NCI-H2107 treated with DMSO at 0.1 percent for 48 hours (cell line): ENCODE results near the gene TCERG1L.

Experiments
- DNase-seq: peaks from one replicate; lab custom pipeline; 2025; ENCODE audit not compliant: unreplicated experiment; lab: John Stamatoyannopoulos, UW

Gene TCERG1L

DNA sequence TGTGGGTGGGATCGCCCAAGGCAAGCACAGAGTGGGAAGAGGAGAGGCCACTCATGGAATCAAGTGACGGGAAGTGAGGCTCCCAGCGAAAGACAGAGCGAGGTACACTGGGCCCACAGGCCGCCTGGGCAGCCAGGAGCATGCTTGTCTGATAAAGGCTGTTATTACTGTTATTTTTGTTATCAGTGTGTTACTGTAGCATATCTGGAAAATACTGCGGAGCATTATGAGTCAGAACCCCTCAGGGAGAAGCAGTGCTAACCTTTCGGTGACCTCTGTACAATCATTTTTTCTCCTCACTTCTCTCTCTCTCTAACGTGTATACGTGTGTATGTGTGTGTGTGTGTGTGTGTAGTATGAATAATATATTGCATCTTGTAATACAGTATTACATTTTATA is 3.8 kb upstream of the TCERG1L start:
- DNase-seq: no peak

DNA sequence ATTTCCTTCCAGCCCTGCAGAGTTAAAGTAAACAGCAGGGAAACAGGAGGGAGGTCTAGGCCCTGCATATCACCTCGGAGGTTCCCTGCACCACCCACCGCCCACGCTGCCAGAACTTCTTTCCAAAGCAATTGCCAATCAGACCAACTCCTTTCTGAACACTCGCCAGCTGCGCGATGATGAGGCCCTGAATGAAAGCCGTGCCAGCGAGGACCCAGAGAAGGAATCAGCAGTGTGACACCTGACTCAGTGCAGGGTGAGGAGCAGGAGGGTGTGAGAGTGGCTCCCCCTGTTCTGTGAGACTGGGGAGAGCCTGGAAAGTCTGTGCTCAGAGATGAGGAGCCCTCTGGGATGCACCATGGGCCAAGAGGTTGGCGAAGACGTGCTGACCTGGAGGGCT is 3.3 kb upstream of the TCERG1L start:
- DNase-seq: no peak

DNA sequence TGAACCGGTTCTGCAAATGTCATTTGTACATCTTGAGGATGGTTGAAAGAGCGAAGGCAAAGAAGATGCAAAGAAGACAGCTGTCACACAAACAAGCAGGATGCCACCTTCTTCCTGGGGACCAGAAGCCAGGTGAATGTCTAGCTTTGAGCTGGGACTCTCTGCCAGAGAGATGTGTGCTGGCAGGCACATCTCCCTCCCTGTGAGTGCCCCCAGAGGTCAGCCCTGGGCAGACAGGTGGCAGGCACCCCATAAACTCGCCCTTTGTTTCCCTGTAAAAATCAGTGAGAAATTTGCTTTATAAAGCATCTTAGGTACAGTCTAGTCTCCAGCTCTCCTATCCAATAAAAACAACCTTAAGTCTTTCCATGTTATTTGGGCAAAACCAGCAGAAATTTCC is 2.6 kb upstream of the TCERG1L start:
- no peak for DNase-seq

DNA sequence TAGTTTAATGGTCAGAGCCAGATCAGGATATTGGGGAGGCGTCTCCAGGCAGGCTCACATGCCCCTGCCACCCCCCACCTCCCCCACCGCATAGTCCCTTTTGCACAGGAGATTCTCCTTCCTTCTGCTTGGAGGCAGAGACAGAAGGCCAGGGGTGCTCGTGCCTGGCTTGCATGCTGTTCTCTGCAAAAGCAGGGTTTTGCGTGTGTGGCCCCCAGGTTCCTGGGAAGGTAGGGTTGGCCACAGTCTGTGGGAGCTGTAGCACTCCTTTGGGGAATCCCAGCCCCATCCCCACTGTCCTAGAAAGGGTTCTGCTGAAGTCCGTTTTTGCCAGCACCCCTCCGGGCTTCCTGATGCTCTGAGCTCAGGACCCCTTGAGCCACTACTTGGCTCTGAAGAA is 1.9 kb upstream of the TCERG1L start:
- no peak for DNase-seq

DNA sequence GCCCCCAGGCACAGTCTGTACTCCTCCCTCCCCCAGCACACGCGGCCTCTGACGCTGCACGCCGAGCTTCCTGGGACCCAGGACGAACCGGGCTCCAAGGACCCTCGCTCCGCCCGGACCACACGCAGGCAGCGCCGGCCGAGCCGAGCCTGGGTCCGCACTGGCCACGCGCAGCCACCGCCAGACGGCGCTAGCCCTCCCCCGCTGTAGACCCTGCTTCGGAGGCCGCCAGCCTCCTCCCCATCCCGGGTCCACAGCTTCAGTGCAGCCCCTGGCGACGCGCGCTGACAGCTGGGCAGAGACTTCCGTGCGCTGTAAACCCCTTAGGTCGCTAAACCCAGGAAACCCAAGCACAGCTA is 936 bp upstream of the TCERG1L start:
- DNase-seq: peak; percentile 15

DNA sequence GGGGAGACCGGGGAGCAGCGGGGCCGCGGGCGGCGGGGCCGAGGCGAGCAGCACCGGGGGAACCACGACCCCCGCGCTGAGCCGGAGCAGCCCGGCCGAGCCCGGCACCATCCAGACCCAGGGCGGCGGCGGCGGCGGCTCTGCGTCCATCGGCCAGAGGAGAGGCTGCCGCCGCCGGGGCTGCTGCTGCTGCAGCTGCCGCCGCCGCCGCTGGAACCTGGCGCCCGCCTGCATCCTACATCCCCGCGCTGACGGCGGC is 190 bp downstream of the TCERG1L start:
- no peak for DNase-seq

DNA sequence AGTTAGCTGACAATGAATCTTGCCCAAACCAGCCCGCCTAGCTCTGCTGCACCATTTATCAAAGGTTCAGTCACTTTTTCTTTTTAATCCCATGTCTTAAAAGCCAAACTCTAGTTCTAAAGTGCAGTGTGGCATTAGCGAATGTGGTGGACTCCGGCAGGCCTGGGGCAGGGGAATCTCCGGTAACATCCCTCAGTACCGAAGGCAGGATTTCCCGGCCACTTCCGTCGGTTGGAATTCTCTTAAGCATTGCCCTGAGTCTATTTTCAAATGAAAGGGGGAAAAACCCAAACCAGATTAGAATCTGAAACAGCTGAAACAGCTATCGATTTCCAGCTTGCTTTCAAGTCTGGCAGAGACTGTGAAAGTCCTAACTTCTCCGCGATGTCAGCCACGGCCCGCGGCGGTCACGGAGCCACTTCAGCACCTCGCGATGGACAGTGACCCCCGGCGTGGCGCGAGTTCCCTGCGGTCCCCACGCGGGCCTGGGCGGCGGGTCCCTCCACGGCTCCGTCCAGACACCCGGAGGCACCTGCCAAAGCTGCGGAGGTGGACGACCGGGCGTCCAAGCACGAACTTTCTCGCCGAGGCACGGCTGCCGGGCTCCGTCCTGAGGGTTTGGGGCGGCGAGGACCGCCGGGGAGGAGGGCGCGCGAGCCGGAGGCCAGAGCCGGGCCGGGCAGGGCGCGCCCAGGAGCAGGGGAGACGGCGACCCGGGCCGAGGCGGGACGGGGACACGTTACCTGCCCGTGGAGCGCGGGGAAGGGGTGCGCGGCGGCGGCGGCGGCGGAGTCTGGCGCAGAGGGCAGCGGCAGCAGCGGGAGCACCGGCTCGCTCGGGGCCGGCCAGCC is 745 bp downstream of the TCERG1L start:
- no peak for DNase-seq

DNA sequence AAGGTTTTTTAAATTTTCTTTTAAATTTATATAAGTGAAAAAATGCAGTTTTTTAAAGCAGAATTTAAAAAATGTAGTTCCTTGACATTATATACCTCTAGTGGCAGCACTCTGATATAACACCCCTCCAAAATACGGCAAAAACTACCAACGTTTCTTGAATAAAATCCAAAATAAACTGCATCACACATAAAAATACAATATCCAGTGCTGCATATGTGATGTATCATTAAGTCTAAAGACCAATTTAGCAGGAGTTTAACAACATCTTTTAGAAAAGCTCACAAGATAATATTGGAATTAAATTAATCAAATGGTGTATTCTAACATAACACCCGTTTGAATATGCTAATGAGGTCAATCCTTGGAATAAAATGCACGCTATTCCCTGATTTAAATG is 1.4 kb downstream of the TCERG1L start:
- DNase-seq: no peak

DNA sequence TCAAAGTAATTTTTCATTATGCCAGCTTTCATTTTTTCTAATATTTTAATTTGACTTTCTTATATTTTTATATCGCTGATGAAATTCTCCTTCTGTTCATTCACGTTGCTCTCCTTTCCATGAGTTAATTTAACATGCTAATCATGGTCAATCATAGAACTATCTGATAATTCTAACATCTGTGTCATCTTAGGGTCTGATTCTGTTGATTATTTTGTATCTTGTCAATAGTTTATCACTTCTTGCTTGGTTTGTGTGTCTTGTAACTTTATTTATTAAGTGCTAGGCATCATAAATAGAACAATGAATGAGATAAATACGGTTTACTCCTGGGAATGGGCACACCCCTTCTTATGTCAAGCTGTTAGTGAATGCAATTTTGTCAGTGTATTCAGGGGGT is 11.0 kb downstream of the TCERG1L start:
- no peak for DNase-seq

DNA sequence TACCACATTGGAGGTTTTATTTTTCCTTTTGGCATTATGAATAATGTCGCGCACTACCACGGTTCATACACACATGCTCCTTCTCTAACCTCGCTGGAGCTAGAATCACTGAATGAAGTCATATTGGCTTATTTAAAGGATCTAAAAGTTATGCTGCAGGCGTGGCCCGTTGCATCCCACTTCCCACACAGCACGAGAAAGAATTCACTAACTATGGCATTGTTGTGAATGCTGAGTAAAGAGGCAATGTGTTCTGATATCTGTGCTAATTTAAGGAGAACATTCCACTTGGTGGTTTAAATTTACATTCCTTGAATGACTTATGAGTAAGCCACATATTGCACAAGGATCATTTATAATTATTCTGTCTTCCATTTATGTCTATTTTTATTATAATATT is 20.7 kb downstream of the TCERG1L start:
- no peak for DNase-seq

DNA sequence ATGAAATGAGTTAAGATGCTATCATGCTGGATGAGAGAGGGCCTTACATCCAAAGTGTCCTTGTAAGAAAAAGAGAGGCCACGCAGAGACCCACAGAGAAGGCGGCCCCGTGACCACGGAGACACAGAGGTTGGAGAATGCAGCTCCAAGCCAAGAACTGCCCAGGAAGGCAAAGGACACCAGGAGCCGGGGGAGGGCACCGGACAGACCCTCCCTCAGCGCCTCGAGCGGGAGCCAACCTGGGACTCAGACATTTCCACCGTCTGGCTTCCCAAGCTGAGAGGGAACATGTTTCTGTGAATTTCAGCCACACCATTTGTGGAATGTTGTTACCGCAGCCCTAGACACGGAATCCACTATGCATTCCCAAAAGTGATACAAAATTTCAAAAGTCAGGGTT is 22.9 kb downstream of the TCERG1L start:
- DNase-seq: no peak

DNA sequence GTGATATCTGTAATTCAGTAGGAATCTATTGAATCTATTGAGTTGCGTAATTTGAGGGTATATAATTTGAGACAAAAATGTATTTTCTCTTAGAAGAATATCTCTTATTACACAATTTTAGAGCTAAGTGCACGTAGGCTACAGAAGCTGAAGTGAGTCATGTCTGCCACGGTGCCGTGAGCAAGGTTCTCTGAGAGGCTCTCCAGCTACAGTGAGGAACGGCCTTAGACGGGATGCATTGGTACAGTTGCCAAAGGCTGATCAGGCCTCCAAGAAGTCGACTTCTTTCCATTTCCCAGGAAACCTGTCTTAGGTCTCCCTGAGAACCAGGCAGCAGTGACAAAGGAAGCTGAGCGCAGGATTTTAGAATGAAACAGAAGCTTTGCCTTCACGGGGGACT is 28.6 kb downstream of the TCERG1L start:
- no peak for DNase-seq

DNA sequence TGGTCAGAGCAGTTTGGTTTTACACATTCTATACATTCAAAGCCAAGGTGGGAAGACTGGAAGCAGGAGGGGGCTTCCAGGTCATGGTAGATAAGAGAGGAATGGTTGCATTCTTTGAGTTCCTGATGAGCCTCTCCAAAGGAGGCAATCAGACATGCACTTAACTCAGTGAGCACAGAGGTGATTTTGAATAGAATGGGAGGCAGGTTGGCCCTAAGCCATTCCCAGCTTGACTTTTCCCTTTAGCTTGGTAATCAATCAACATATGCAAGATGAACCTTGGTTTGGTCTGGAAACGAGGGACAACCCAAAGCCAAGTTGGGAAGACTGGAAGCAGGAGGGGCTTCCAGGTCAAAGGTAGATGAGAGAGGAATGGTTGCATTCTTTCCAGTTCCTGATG is 31.4 kb downstream of the TCERG1L start:
- DNase-seq: no peak

DNA sequence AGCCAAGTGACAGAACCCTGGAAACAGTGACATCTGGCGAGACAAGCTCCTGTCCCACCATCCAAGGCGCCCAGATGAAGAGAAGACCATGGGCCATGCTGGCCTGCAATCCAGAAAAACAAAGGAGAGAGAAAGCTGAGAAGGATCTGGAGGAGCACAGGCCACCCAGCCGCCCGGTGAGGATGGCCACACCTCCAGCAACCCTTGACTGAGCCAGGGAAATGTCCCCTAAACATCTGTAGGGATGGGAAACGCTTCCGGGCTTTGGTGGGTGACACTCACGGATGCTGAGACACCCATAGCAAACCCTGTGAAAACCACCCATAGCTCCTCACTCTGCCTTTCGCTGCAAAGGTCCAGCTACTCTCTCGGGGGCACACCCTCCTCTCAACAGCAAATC is 32.0 kb downstream of the TCERG1L start:
- no peak for DNase-seq

DNA sequence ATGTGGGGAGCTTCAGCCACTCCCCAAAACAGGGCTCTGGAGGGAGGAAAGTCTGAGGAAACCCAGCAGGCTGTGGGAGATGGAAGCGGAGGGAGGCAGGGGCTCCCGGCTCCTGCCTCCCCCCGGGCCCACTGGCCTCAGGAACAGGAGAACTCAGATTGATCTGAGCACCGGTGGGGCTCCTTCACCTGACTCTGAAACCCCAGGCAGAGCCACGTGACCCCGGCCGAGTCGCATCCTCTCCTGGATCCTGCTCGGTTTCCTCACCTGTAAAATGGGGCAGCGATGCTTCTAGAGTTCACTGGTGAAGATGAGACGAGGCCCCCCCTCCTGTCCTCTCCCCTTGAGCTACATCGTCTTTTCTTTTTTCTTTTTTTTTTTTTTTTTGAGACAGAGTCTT is 33.6 kb downstream of the TCERG1L start:
- DNase-seq: no peak

DNA sequence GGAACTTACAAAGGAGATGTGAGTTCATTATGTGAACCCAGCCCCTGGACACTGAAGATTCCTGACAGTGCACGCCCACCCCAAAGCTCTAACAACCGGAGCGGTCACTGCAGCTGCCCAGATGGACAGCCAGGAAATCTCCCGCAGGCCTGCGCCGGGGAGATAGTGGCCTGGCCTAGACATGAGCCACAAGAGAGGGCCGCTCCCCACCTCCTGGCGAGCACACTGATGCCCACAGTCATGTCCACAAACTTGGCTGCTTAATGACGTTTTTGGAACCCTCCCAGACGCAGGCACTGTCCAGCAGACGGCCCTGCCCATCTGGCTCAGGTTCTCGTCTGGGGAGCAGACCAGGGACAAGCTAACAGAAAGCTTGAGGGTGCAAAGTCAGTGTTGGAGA is 34.2 kb downstream of the TCERG1L start:
- no peak for DNase-seq

DNA sequence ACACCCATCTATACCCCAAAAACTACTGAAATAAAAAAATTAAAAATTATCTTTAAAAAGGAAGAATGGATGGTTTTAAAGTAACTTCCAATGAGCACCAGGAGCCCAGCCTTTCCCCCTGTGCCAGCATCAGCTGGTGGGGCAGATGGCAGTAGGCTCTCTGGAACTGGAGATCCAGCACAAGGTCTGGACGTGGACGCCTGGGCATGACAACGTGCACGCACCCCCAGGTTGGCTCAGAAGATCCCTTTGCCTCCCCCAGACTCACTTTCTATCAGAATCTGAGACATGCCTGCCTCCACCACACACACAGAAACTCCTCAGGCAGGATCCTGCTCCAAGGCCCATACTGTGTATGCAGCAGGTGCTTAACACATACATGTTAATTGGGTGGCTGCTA is 35.8 kb downstream of the TCERG1L start:
- no peak for DNase-seq

DNA sequence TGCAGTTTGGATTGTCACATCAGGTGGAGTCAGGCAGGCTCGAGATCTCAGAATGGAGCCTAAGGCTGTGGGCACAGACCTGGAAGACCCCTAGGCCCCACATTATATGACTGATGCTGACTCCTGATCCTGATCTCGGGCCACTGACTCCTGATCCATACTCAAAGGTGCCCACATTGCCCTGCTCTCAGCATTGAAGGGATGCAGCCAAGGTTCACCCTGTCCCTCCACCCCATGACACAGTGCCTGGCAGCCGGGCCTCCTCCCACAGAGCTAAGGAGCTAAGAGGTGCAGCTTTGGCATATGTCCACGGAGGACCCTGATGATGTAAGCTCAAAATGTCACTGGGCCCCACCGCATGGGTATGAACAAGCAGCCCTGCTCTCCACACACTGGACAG is 36.6 kb downstream of the TCERG1L start:
- no peak for DNase-seq

DNA sequence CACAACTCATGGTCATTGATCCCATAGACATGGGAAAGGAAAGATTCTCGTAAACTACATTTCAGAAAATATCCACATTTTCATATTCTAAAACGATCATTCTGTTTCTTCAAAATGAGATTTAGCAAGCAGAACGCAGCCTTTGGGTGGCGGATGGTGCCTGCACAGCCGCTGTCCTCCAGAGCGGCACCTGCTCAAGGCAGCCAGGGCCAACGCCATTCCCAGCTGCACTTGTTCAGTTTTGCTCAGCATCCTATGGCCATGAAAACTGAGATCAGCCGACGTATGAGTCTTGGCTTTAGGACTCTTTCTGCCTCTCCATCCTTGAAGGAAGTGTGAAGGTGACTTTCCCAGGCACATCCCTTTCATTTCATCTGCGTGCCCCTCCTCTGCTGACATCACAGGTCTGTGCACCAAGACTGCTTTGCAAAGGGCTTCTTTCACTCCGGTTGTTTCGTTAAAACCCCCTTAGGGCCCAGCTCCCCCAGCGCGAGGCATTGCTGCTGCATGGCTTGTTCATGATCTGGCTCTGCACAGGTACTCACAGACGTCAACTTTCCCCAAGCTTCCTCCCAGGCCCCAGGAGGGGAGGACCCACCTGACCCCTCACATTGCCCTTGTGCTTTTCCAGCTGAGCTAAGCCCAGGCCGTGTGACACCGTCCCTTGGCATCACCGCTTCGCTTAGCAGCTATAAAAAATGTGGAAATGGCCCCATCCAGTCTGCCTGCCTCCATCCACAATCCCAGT is 37.2 kb downstream of the TCERG1L start:
- DNase-seq: no peak

DNA sequence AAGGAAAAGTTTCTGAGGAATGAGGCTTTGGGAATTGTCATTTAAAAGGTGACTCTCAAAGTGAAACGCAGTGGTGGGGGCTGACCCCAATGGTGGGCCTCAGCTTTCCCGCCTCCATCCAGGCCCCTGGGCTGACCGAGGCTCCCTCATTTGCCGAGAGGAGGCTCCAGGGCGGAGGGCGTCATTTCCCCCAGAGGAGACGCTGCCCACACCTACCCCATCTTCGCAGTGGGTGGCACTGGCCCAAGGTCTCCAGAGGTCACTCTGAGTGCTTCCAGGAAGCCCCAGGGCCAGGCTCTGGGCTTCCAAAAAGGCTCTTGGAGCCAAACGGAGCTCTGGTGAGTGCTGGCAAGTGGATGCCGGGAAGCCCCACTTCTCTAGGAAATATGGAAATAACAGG is 38.0 kb downstream of the TCERG1L start:
- no peak for DNase-seq

DNA sequence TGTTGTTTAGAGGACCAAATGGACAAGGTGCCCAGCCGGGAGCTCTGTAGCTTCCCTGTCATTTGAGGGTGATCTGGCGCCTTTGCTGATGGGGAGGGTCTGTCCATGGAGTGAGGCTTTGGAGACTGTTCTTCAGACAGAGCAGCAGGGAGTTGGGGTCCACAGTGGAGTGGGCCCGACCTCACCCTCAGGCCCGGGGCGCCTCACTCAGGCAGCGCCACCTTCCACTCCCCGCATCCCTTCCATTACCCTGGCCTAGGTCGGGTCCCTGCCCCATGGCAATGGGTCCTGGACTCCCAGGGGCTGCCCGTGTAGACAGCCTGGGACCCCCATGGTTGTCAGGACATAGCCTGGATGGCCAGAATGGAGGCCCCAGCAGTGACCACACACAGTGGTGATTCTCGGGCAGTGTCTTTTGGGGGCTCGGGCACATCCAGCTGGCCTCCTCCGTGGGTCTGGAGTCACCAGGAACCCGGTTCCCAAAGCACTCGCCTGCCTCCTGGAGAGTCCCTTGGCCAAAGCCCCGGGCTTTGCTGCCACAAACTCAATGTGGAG is 38.5 kb downstream of the TCERG1L start:
- no peak for DNase-seq

DNA sequence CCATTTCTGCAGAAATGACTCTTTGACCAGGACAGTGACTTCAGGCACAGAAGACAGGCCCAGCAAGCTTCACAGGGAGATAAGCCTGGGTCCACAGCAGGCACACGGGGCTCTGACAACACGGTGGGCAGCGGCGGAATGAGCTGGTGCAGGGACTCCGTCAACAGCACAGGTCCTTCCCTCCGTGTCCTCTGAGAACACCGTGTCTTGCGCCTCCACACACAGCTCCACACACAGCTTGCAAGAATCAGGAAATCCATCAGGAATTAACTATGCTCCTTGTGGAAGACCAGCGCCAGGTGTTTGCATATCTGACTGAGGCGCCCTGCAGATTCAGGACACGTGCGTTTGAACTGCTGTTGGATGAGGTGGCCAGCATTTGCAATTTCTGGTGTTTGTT is 39.6 kb downstream of the TCERG1L start:
- no peak for DNase-seq
